Measurements from ENCODE around the gene EVC. TPM values are rescaled to one million over a fixed set of nuclear protein-coding genes. Genes with fewer than 3 reads are reported as not detected.

EVC gene
- total RNA-seq, 2 donors from 2014 or later: 25.5 to 29.0 TPM

- DNase-seq: no peak
- peaks cover 14% of the 10 kb centered on the region for H3K27me3 Mint-ChIP-seq (ENCODE audit: insufficient read depth)
- TF ChIP-seq CTCF (conservative IDR thresholded peaks at IDR 0.05): no peak
- H3K4me3 Mint-ChIP-seq: no peak overlapping the region
- H3K4me3 ChIP-seq (ENCODE audit: low read length): no peak overlapping the region
- H3K4me1 ChIP-seq (ENCODE audit: control insufficient read depth, insufficient read depth, low read length): peaks cover 2% of the 10 kb centered on the region
- H3K4me1 Mint-ChIP-seq: peaks cover 27% of the 10 kb centered on the region
- WGBS, 2 experiments (ENCODE audit: insufficient coverage in 1 of 2, insufficient read length in 1 of 2): 95% methylated on average over 2 of the region's 2 CpGs; no CpG with 5 or more reads in 1 of the 2 experiments
- peaks cover 52% of the 10 kb centered on the region for H3K36me3 Mint-ChIP-seq (ENCODE audit: low read depth)
- H3K36me3 ChIP-seq (ENCODE audit: control insufficient read depth, insufficient read depth, low read length): peaks cover 28% of the 10 kb centered on the region
- peaks cover 17% of the 10 kb centered on the region for H3K9me3 Mint-ChIP-seq
- H3K9me3 ChIP-seq (ENCODE audit: control insufficient read depth, low read length): peaks cover 13% of the 10 kb centered on the region
- H3K9ac ChIP-seq (ENCODE audit: extremely low read depth, low read length, poor library complexity, severe bottlenecking): no peak overlapping the region
- no peaks in the 10 kb centered on the region for H3K27me3 ChIP-seq (ENCODE audit: control insufficient read depth, insufficient read depth, low read length, poor library complexity, severe bottlenecking)
- no peak overlapping the region for H3K27ac Mint-ChIP-seq
- no peak overlapping the region for H3K27ac ChIP-seq (ENCODE audit: low read depth, low read length)
Observed at GRCh38 chr4:5788144-5788543, 77.1 kb downstream of the EVC start.

GRCh38 chr4:5789141-5789540 is 78.1 kb downstream of the EVC start:
- H3K4me1 Mint-ChIP-seq: peaks cover 17% of the 10 kb centered on the region
- H3K27me3 Mint-ChIP-seq (ENCODE audit: insufficient read depth): peaks cover 14% of the 10 kb centered on the region
- H3K36me3 ChIP-seq (ENCODE audit: control insufficient read depth, insufficient read depth, low read length): peaks cover 28% of the 10 kb centered on the region
- WGBS, 2 experiments (ENCODE audit: insufficient coverage in 1 of 2, insufficient read length in 1 of 2): 87 to 90% methylated on average over 5 of the region's 5 CpGs
- H3K9ac ChIP-seq (ENCODE audit: extremely low read depth, low read length, poor library complexity, severe bottlenecking): no peak overlapping the region
- H3K4me3 Mint-ChIP-seq: no peak overlapping the region
- no peaks in the 10 kb centered on the region for H3K4me1 ChIP-seq (ENCODE audit: control insufficient read depth, insufficient read depth, low read length)
- peaks cover 13% of the 10 kb centered on the region for H3K9me3 ChIP-seq (ENCODE audit: control insufficient read depth, low read length)
- DNase-seq: no peak
- peaks cover 47% of the 10 kb centered on the region for H3K36me3 Mint-ChIP-seq (ENCODE audit: low read depth)
- no peak for TF ChIP-seq CTCF (conservative IDR thresholded peaks at IDR 0.05)
- no peaks in the 10 kb centered on the region for H3K27me3 ChIP-seq (ENCODE audit: control insufficient read depth, insufficient read depth, low read length, poor library complexity, severe bottlenecking)
- H3K27ac Mint-ChIP-seq: no peak overlapping the region
- no peak overlapping the region for H3K27ac ChIP-seq (ENCODE audit: low read depth, low read length)
- peaks cover 17% of the 10 kb centered on the region for H3K9me3 Mint-ChIP-seq
- H3K4me3 ChIP-seq (ENCODE audit: low read length): no peak overlapping the region

GRCh38 chr4:5790546-5790857 is 79.5 kb downstream of the EVC start:
- peaks cover 7% of the 10 kb centered on the region for H3K4me1 Mint-ChIP-seq
- Histone ChIP-seq H3K4me1 (ENCODE audit: control insufficient read depth, insufficient read depth, low read length) (no peaks in the 10 kb centered on the region), H3K27ac (ENCODE audit: low read depth, low read length) (no peak overlapping the region), H3K36me3 (ENCODE audit: control insufficient read depth, insufficient read depth, low read length) (peaks cover 32% of the 10 kb centered on the region), H3K27me3 (ENCODE audit: control insufficient read depth, insufficient read depth, low read length, poor library complexity, severe bottlenecking) (no peaks in the 10 kb centered on the region), H3K9ac (ENCODE audit: extremely low read depth, low read length, poor library complexity, severe bottlenecking) (no peak overlapping the region), H3K9me3 (ENCODE audit: control insufficient read depth, low read length) (peaks cover 19% of the 10 kb centered on the region), H3K4me3 (ENCODE audit: low read length) (no peak overlapping the region)
- H3K36me3 Mint-ChIP-seq (ENCODE audit: low read depth): peaks cover 56% of the 10 kb centered on the region
- no peak for DNase-seq
- peaks cover 14% of the 10 kb centered on the region for H3K27me3 Mint-ChIP-seq (ENCODE audit: insufficient read depth)
- H3K27ac Mint-ChIP-seq: no peak overlapping the region
- H3K9me3 Mint-ChIP-seq: peaks cover 17% of the 10 kb centered on the region
- TF ChIP-seq CTCF (conservative IDR thresholded peaks at IDR 0.05): no peak
- 64 to 67% methylated on average over 1 of the region's 1 CpG for WGBS, 2 experiments (ENCODE audit: insufficient coverage in 1 of 2, insufficient read length in 1 of 2)
- H3K4me3 Mint-ChIP-seq: no peak overlapping the region
